ENCODE results near the gene CCDC112. TPM values are rescaled to one million over a fixed set of nuclear protein-coding genes. Genes with fewer than 3 reads are reported as not detected.
"Not testable (repeated sequence)": the region's sequence is repeated elsewhere in the genome, so short reads cannot be mapped to it uniquely, and the experiment has no call there.

Gene CCDC112
- total RNA-seq, 2 donors from 2014 or later = 1.9 to 2.1 TPM

GRCh38 chr5:115267617-115268016 lies 28.8 kb downstream of the CCDC112 start:
- ATAC-seq (replicated peaks in 1 of 2) (no peak), DNase-seq (no peak)
- peaks cover 1 to 5% of the 10 kb centered on the region in 2 donors for H3K36me3 Mint-ChIP-seq (ENCODE audit: insufficient read depth in 2 of 2)
- H3K27me3 Mint-ChIP-seq (ENCODE audit: low read depth) = no peaks in the 10 kb centered on the region
- H3K4me1 Mint-ChIP-seq (ENCODE audit: low read depth) = peaks cover 9% of the 10 kb centered on the region
- H3K4me3 Mint-ChIP-seq = no peak overlapping the region
- no peak overlapping the region for H3K27ac Mint-ChIP-seq
- H3K9me3 Mint-ChIP-seq = no peaks in the 10 kb centered on the region

GRCh38 chr5:115265220-115265619 lies 31.2 kb downstream of the CCDC112 start:
- H3K36me3 Mint-ChIP-seq (ENCODE audit: insufficient read depth in 2 of 2) = peaks cover 5 to 7% of the 10 kb centered on the region in 2 donors
- H3K9me3 Mint-ChIP-seq = no peaks in the 10 kb centered on the region
- H3K4me1 Mint-ChIP-seq (ENCODE audit: low read depth) = peaks cover 28% of the 10 kb centered on the region
- DNase-seq (no peak), ATAC-seq (replicated peaks in 1 of 2) (no peak)
- H3K4me3 Mint-ChIP-seq = no peak overlapping the region
- no peaks in the 10 kb centered on the region for H3K27me3 Mint-ChIP-seq (ENCODE audit: low read depth)
- H3K27ac Mint-ChIP-seq = no peak overlapping the region

- H3K27me3 Mint-ChIP-seq (ENCODE audit: low read depth) = no peaks in the 10 kb centered on the region
- H3K4me3 Mint-ChIP-seq = no peak overlapping the region
- DNase-seq = no peak
- H3K9me3 Mint-ChIP-seq = no peaks in the 10 kb centered on the region
- no peak overlapping the region for H3K27ac Mint-ChIP-seq
- peaks cover 5 to 8% of the 10 kb centered on the region in 2 donors for H3K36me3 Mint-ChIP-seq (ENCODE audit: insufficient read depth in 2 of 2)
- ATAC-seq (replicated peaks in 1 of 2) = no peak
- peaks cover 33% of the 10 kb centered on the region for H3K4me1 Mint-ChIP-seq (ENCODE audit: low read depth)
Measured at GRCh38 chr5:115264786-115265185, 31.7 kb downstream of the CCDC112 start.

DNA sequence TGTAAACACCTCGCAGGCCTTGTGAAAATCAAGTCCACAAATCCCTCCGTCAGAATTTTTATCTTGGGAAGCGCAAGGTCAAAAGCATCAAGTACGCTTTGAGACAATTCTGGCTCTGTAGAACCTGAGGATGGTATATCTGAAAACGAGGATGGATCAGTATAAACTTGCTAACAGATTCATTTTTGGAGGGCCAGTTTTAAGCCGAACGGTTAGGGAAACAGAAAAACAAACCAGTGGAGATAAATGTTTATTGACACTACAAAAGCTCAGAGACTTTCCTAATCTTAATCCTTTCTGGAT lies 33.4 kb downstream of the CCDC112 start:
- no peak for ATAC-seq (replicated peaks in 1 of 2)
- peak overlapping the region; percentile 98 for H3K27ac Mint-ChIP-seq
- peaks cover 50% of the 10 kb centered on the region for H3K4me1 Mint-ChIP-seq (ENCODE audit: low read depth)
- H3K9me3 Mint-ChIP-seq = no peaks in the 10 kb centered on the region
- H3K4me3 Mint-ChIP-seq = peak overlapping the region; percentile 95 to 96
- no peaks in the 10 kb centered on the region for H3K27me3 Mint-ChIP-seq (ENCODE audit: low read depth)
- H3K36me3 Mint-ChIP-seq (ENCODE audit: insufficient read depth in 2 of 2) = peaks cover 5 to 14% of the 10 kb centered on the region in 2 donors
- no peak for DNase-seq

GRCh38 chr5:115262321-115263077 lies 34.0 kb downstream of the CCDC112 start, which contains the start of gene PGGT1B:
TSS of gene PGGT1B (minus strand) at chr5:115262877. CDS start at chr5:115262851, 26 bp downstream.
- DNase-seq (peak; percentile 79 to 84), ATAC-seq (replicated peaks in 1 of 2) (peak; percentile 96 to 98)
- Mint-ChIP-seq H3K36me3 (ENCODE audit: insufficient read depth in 2 of 2) (peaks cover 5 to 14% of the 10 kb centered on the region in 2 donors), H3K9me3 (no peaks in the 10 kb centered on the region), H3K4me3 (peak within 1 kb of the TSS; percentile 95 to 96), H3K27ac (peak within 1 kb of the TSS; percentile 98), H3K27me3 (ENCODE audit: low read depth) (no peaks in the 10 kb centered on the region), H3K4me1 (ENCODE audit: low read depth) (peaks cover 56% of the 10 kb centered on the region)

DNA sequence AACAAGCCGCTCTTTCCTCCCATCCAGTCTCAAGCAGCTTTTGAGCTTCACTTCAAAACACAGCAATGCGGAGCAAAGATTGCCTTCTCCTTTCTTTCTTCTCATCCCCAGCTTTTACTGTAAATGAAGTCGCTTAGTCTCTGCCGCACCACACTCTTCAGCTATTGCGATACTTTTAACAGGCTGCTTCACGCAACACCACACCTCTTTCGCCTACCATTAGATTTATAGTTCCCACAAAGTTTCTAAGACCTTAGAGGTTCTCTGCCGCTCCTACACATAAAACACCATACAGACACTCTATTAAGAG lies 34.5 kb downstream of the CCDC112 start:
- DNase-seq (no peak), ATAC-seq (replicated peaks in 1 of 2) (peak; percentile 19 to 23)
- no peaks in the 10 kb centered on the region for H3K27me3 Mint-ChIP-seq (ENCODE audit: low read depth)
- H3K4me3 Mint-ChIP-seq = peak overlapping the region; percentile 95 to 96
- peaks cover 59% of the 10 kb centered on the region for H3K4me1 Mint-ChIP-seq (ENCODE audit: low read depth)
- peak overlapping the region; percentile 98 for H3K27ac Mint-ChIP-seq
- peaks cover 5 to 14% of the 10 kb centered on the region in 2 donors for H3K36me3 Mint-ChIP-seq (ENCODE audit: insufficient read depth in 2 of 2)
- H3K9me3 Mint-ChIP-seq = no peaks in the 10 kb centered on the region

DNA sequence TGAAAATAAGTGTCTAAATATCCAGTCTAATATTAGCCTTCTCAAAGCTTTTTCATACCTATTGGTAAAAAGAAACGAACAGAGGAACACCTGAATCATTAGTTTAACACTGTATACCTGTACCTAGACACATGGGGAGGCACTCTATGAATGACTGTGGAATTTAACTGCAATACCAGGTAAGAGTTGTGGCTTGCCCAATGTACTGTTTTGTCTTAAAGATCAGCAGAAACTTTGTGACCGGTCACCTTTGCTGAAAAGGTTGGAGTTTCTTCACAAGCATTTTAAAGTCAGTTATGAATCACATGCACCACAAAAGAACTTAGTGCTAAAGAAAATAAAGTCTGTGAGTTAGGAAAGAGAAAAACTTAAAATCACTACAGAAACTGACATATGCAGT lies 36.2 kb downstream of the CCDC112 start:
- Mint-ChIP-seq H3K9me3 (no peaks in the 10 kb centered on the region), H3K36me3 (ENCODE audit: insufficient read depth in 2 of 2) (peaks cover 5 to 15% of the 10 kb centered on the region in 2 donors), H3K4me1 (ENCODE audit: low read depth) (peaks cover 77% of the 10 kb centered on the region), H3K27me3 (ENCODE audit: low read depth) (no peaks in the 10 kb centered on the region), H3K27ac (no peak overlapping the region), H3K4me3 (peak overlapping the region in 1 of 2 donors; percentile 69)
- DNase-seq = no peak
- no peak for ATAC-seq (replicated peaks in 1 of 2)

GRCh38 chr5:115257981-115258380 lies 38.5 kb downstream of the CCDC112 start:
- Mint-ChIP-seq H3K4me3 (no peak overlapping the region), H3K9me3 (no peaks in the 10 kb centered on the region), H3K36me3 (ENCODE audit: insufficient read depth in 2 of 2) (peaks cover 5 to 14% of the 10 kb centered on the region in 2 donors), H3K27ac (no peak overlapping the region), H3K4me1 (ENCODE audit: low read depth) (peaks cover 79% of the 10 kb centered on the region), H3K27me3 (ENCODE audit: low read depth) (no peaks in the 10 kb centered on the region)
- no peak for DNase-seq
- ATAC-seq (replicated peaks in 1 of 2) = no peak

- H3K4me3 Mint-ChIP-seq; H3K27me3 Mint-ChIP-seq (ENCODE audit: low read depth); H3K27ac Mint-ChIP-seq; DNase-seq; H3K9me3 Mint-ChIP-seq; H3K36me3 Mint-ChIP-seq (ENCODE audit: insufficient read depth in 2 of 2): not testable (repeated sequence)
- H3K4me1 Mint-ChIP-seq (ENCODE audit: low read depth) = peaks cover 13% of the 10 kb centered on the region
- peak in 1 of 2 donors; percentile 35 for ATAC-seq (replicated peaks in 1 of 2)
Measured at GRCh38 chr5:115249379-115249778, 47.1 kb downstream of the CCDC112 start.

DNA sequence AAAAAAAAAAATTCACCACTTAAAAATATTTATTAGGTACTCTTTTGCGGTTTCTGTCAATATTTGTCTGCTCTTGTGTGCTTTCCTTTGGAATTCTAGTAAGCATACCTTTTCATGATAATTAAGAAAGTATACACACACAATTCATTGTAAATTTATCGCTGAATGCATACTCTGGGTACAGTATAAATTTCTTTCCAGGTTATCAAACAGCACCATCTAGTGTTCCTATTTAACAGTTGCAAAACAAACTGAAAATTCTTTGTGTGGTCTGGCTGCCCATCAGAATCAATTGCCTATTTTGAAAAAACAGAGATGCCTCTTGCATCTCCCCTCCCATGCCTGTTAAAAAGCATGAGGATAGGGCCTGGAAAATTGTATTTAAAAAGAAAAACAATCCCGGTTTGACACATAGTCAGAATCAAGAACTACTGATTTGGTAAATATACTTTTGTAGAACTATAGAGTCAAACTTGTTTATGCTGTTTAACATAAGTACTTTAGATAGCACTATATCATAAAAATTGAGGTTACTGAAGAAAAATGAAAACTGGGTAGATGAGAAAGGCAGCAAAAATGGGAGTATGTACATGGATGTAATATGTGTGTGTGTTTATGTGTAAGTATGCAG lies 50.0 kb downstream of the CCDC112 start:
- Mint-ChIP-seq H3K4me1 (ENCODE audit: low read depth) (peaks cover 22% of the 10 kb centered on the region), H3K27me3 (ENCODE audit: low read depth) (no peaks in the 10 kb centered on the region), H3K9me3 (no peaks in the 10 kb centered on the region), H3K4me3 (no peak overlapping the region), H3K36me3 (ENCODE audit: insufficient read depth in 2 of 2) (peaks cover 0 to 9% of the 10 kb centered on the region in 2 donors), H3K27ac (no peak overlapping the region)
- DNase-seq (no peak), ATAC-seq (replicated peaks in 1 of 2) (peak; percentile 39 to 59)

- Mint-ChIP-seq H3K36me3 (ENCODE audit: insufficient read depth in 2 of 2) (peaks cover 2 to 6% of the 10 kb centered on the region in 2 donors), H3K27ac (no peak overlapping the region), H3K4me3 (no peak overlapping the region), H3K27me3 (ENCODE audit: low read depth) (no peaks in the 10 kb centered on the region), H3K9me3 (no peaks in the 10 kb centered on the region), H3K4me1 (ENCODE audit: low read depth) (peaks cover 16% of the 10 kb centered on the region)
- no peak for DNase-seq
- peak; percentile 62 to 73 for ATAC-seq (replicated peaks in 1 of 2)
Measured at GRCh38 chr5:115243412-115243811, 53.0 kb downstream of the CCDC112 start.

GRCh38 chr5:115241881-115242642 lies 54.4 kb downstream of the CCDC112 start:
- Mint-ChIP-seq H3K27me3 (ENCODE audit: low read depth) (no peaks in the 10 kb centered on the region), H3K4me1 (ENCODE audit: low read depth) (peaks cover 16% of the 10 kb centered on the region), H3K36me3 (ENCODE audit: insufficient read depth in 2 of 2) (peaks cover 2 to 9% of the 10 kb centered on the region in 2 donors), H3K4me3 (no peak overlapping the region), H3K9me3 (no peaks in the 10 kb centered on the region), H3K27ac (no peak overlapping the region)
- no peak for DNase-seq
- ATAC-seq (replicated peaks in 1 of 2) = no peak

DNA sequence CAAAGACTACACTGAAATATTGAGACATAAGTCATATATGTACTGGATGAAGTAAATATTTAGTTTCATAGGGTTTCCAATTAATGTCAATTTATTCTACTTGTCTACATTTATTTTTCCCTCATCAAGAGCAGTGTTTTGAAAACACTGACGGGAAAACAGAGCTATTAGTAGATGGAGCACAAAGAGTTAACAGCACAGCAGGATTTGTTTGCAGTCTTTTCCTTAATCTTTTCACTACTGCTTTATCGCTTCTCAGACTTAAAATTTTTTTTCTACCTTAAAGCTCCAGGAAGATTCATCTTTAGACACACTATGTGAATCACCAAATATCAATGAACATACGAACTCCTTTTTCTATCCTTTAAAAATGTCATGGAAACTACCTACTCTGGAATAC lies 59.4 kb downstream of the CCDC112 start:
- Mint-ChIP-seq H3K27me3 (ENCODE audit: low read depth) (no peaks in the 10 kb centered on the region), H3K27ac (no peak overlapping the region), H3K9me3 (no peaks in the 10 kb centered on the region), H3K36me3 (ENCODE audit: insufficient read depth in 2 of 2) (peaks cover 2 to 10% of the 10 kb centered on the region in 2 donors), H3K4me1 (ENCODE audit: low read depth) (peaks cover 6% of the 10 kb centered on the region), H3K4me3 (no peak overlapping the region)
- ATAC-seq (replicated peaks in 1 of 2) = no peak
- DNase-seq = no peak
